HepG2 (cell line): ENCODE results near the gene PCBP4. TPM values are rescaled to one million over a fixed set of nuclear protein-coding genes. Genes with fewer than 3 reads are reported as not detected.

ENCODE experiments used
- ATAC-seq: fragments of 200-7000 bp; cut with Tn5 transposase; 3 replicates; pipeline ENCODE4 v1.9.1; 2020; ENCODE audit warnings: mild to moderate bottlenecking, moderate library complexity
- BruUV-seq: library from RNA; stranded (reverse); fragments of 400-500 nt; replicated peaks from 2 replicates; lab custom pipeline; 2021; lab: Mats Ljungman, UMichigan
- CTCF ChIA-PET: fragments of 300-600 bp; formaldehyde crosslinking; extraction: SDS; loops from one replicate; lab custom pipeline; 2021; ENCODE audit warnings: low total read pairs, inconsistent platforms, low intra/inter-chr PET ratio; lab: Yijun Ruan, JAX
- POLR2A ChIA-PET: fragments of 350-600 bp; sonication (Branson Sonifier 250); formaldehyde crosslinking; loops from one replicate; lab custom pipeline; 2020; ENCODE audit warnings: antibody characterized with exemption, inconsistent platforms; lab: Yijun Ruan, JAX
- DNase-seq: peaks from one replicate; pipeline ENCODE4 v3.0.0-alpha.2; 2015; ENCODE audit warnings: low spot score
- FAIRE-seq: peaks from 3 replicates; lab custom pipeline; 2011; peaks lifted over from hg19 to GRCh38; lab: Jason Lieb, UNC
- H2AFZ ChIP-seq: one replicate; pipeline ENCODE4 v1.6.1; 2011; ENCODE audit warnings: low read length, inconsistent platforms
- H3K27ac ChIP-seq: fragments of 300-600 bp; 3 replicates; pipeline ENCODE4 v1.8.0; 2011; ENCODE audit warnings: mixed run types, mild to moderate bottlenecking, mixed read lengths, low read length, inconsistent platforms; ENCODE audit not compliant: insufficient read depth; ENCODE audit errors: extremely low read length
- H3K27me3 ChIP-seq, 2 experiments: fragments of 200-600 bp in 1 of 2; 2 replicates in 1 of 2; 3 replicates in 1 of 2; pipeline versions ENCODE4 v1.6.0 to v1.8.0; 2011; ENCODE audit warnings: low read length in 2 of 2, mild to moderate bottlenecking in 2 of 2, moderate library complexity in 2 of 2, inconsistent platforms in 1 of 2; ENCODE audit not compliant: insufficient read depth in 2 of 2, control insufficient read depth in 1 of 2
- H3K36me3 ChIP-seq, 2 experiments: fragments of 200-600 bp in 1 of 2; replicated peaks in 1 of 2; 2 replicates in 1 of 2; 3 replicates in 1 of 2; pipeline versions ENCODE4 v1.5.1 to v1.8.0; 2011; ENCODE audit warnings: low read length in 2 of 2, inconsistent platforms in 1 of 2; ENCODE audit not compliant: insufficient read depth in 2 of 2, control insufficient read depth in 1 of 2
- H3K4me1 ChIP-seq: 2 replicates; pipeline ENCODE4 v1.5.1; 2012; ENCODE audit warnings: low read length, inconsistent platforms; ENCODE audit not compliant: insufficient read depth
- H3K4me2 ChIP-seq: 2 replicates; pipeline ENCODE4 v1.6.0; 2011; ENCODE audit warnings: low read depth, low read length, inconsistent platforms
- H3K4me3 ChIP-seq, 3 experiments: fragments of 200-600 bp in 1 of 3; sonication (generic), shearing (Covaris generic) in 1 of 3; replicated peaks in 1 of 3; 2 replicates each; pipeline ENCODE4 v1.5.1; 2011 to 2016; ENCODE audit warnings: low read length in 3 of 3, inconsistent platforms in 2 of 3, low read depth in 2 of 3, mild to moderate bottlenecking in 2 of 3, control low read depth in 1 of 3, mixed read lengths in 1 of 3; ENCODE audit not compliant: insufficient read depth in 1 of 3
- H3K79me2 ChIP-seq: one replicate; pipeline ENCODE4 v1.6.1; 2011; ENCODE audit warnings: low read length, inconsistent platforms; ENCODE audit not compliant: insufficient read depth
- H3K9ac ChIP-seq: 2 replicates; pipeline ENCODE4 v1.6.0; 2011; ENCODE audit warnings: mild to moderate bottlenecking, low read depth, low read length, inconsistent platforms; ENCODE audit not compliant: insufficient read depth
- H3K9me3 ChIP-seq: 2 replicates; pipeline ENCODE4 v1.5.1; 2012; ENCODE audit warnings: mild to moderate bottlenecking, low read length
- H4K20me1 ChIP-seq: 2 replicates; pipeline ENCODE4 v1.6.0; 2011; ENCODE audit warnings: inconsistent platforms, mild to moderate bottlenecking, low read length, moderate library complexity; ENCODE audit not compliant: insufficient read depth
- CHCHD3 ChIP-seq: sonication (generic); formaldehyde crosslinking; IDR thresholded peaks from 2 replicates; pipeline ENCODE4 v1.8.0; 2022; ENCODE audit warnings: mild to moderate bottlenecking, missing genetic modification reagents, moderate library complexity
- KDM4B ChIP-seq: sonication (generic); formaldehyde crosslinking; IDR thresholded peaks from 2 replicates; pipeline ENCODE4 v1.4.0; 2020; ENCODE audit warnings: missing genetic modification reagents
- MED8 ChIP-seq: sonication (generic); formaldehyde crosslinking; IDR thresholded peaks from 2 replicates; pipeline ENCODE4 v1.8.1; 2023; ENCODE audit warnings: mild to moderate bottlenecking, missing genetic modification reagents; ENCODE audit not compliant: insufficient replicate concordance
- NR3C1 ChIP-seq: sonication (generic); formaldehyde crosslinking; IDR thresholded peaks from 2 replicates; pipeline ENCODE4 v1.4.0; 2020; ENCODE audit warnings: missing genetic modification reagents
- PHF21A ChIP-seq: sonication (generic); formaldehyde crosslinking; IDR thresholded peaks from 2 replicates; pipeline ENCODE4 v1.5.0; 2020; ENCODE audit warnings: mild to moderate bottlenecking, missing genetic modification reagents
- PLRG1 ChIP-seq: fragments of 450-650 bp; conservative IDR thresholded peaks from 2 replicates; pipeline ENCODE4 v1.6.1; 2016
- SNAPC2 ChIP-seq: sonication (generic); formaldehyde crosslinking; IDR thresholded peaks from 2 replicates; pipeline ENCODE4 v1.8.1; 2022; ENCODE audit warnings: mild to moderate bottlenecking, missing genetic modification reagents
- SP4 ChIP-seq: sonication (generic); formaldehyde crosslinking; IDR thresholded peaks from 2 replicates; pipeline ENCODE4 v1.8.1; 2023; ENCODE audit warnings: mild to moderate bottlenecking, missing genetic modification reagents
- ZBTB38 ChIP-seq: sonication (generic); formaldehyde crosslinking; IDR thresholded peaks from 2 replicates; pipeline ENCODE4 v1.5.1; 2020; ENCODE audit warnings: mild to moderate bottlenecking, missing genetic modification reagents
- ZFP82 ChIP-seq: sonication (generic); formaldehyde crosslinking; IDR thresholded peaks from 2 replicates; pipeline ENCODE4 v1.5.1; 2020; ENCODE audit warnings: mild to moderate bottlenecking, missing genetic modification reagents, borderline replicate concordance
- ZNF20 ChIP-seq: sonication (generic); formaldehyde crosslinking; IDR thresholded peaks from 2 replicates; pipeline ENCODE4 v1.4.0; 2020; ENCODE audit warnings: mild to moderate bottlenecking, moderate library complexity, missing genetic modification reagents
- ZNF30 ChIP-seq: sonication (generic); formaldehyde crosslinking; IDR thresholded peaks from 2 replicates; pipeline ENCODE4 v1.5.0; 2020; ENCODE audit warnings: mild to moderate bottlenecking, missing genetic modification reagents
- ZNF335 ChIP-seq: sonication (generic); formaldehyde crosslinking; IDR thresholded peaks from 2 replicates; pipeline ENCODE4 v1.4.0; 2020; ENCODE audit warnings: missing genetic modification reagents
- ZNF383 ChIP-seq: sonication (generic); formaldehyde crosslinking; IDR thresholded peaks from 2 replicates; pipeline ENCODE4 v1.4.0; 2020; ENCODE audit warnings: missing genetic modification reagents, mild to moderate bottlenecking, borderline replicate concordance
- ZSCAN31 ChIP-seq: sonication (generic); formaldehyde crosslinking; IDR thresholded peaks from 2 replicates; pipeline ENCODE4 v1.5.0; 2020; ENCODE audit warnings: low read depth, mild to moderate bottlenecking, missing genetic modification reagents
- WGBS: methylation state at CpG from one replicate; pipeline ENCODE4 v1.1.6; 2017; ENCODE audit warnings: low lambda C conversion rate; 5-methylcytosine and 5-hydroxymethylcytosine counted together
- in situ Hi-C: cut with HindIII; loops from 2 replicates; pipeline ENCODE4 v1.10.0; 2017; ENCODE audit warnings: low pct_unique_long_range_greater_than_20kb; ENCODE audit not compliant: extremely low pct_ligation_motif_present
- intact Hi-C: fragments of 100-400 bp; cut with micrococcal nuclease; formaldehyde crosslinking; loops from one replicate; pipeline ENCODE4 v1.10.0; 2022; ENCODE audit not compliant: unreplicated experiment
- polyA plus RNA-seq, 8 experiments: library from polyadenylated mRNA; depleted of rRNA in 3 of 8; stranded (reverse) in 7 of 8; unstranded in 1 of 8; fragments of >200 nt; fragmentation: Illumina TruSeq in 4 of 8; extraction: Trizol in 4 of 8; gene quantifications; 2 replicates each; pipeline versions ENCODE4 v1.2.1 to v1.2.3, GENCODE V29; 2011 to 2016; ENCODE audit warnings: low read depth in 4 of 8, missing spikeins in 1 of 8, mixed read lengths in 1 of 8; ENCODE audit not compliant: insufficient read depth in 1 of 8
- total RNA-seq, 5 experiments: library from RNA; depleted of rRNA; stranded (reverse); fragments of >200 nt; fragmentation: Illumina TruSeq; extraction: Trizol; gene quantifications; 2 replicates each; pipeline ENCODE4 v1.2.3, GENCODE V29; 2016; ENCODE audit warnings: low read depth in 1 of 5
- TF ChIP-seq, protein P1 (sequence below): sonication (generic); formaldehyde crosslinking; IDR thresholded peaks from 2 replicates; pipeline ENCODE4 v1.5.1; 2020; ENCODE audit warnings: mild to moderate bottlenecking, moderate library complexity, missing genetic modification reagents
- TF ChIP-seq, protein P2 (sequence below): sonication (generic); formaldehyde crosslinking; IDR thresholded peaks from 2 replicates; pipeline ENCODE4 v1.8.1; 2023; ENCODE audit warnings: mild to moderate bottlenecking, inconsistent platforms, moderate library complexity, missing genetic modification reagents, borderline replicate concordance
- TF ChIP-seq, protein P3 (sequence below): sonication (generic); formaldehyde crosslinking; IDR thresholded peaks from 2 replicates; pipeline ENCODE4 v1.4.0; 2020; ENCODE audit warnings: mild to moderate bottlenecking, missing genetic modification reagents
- TF ChIP-seq, protein P4 (sequence below): sonication (generic); formaldehyde crosslinking; IDR thresholded peaks from 2 replicates; pipeline ENCODE4 v1.8.1; 2022; ENCODE audit warnings: low read depth, mild to moderate bottlenecking, missing genetic modification reagents

The PCBP4 gene
- total and polyA plus RNA-seq, 2 of the 13 experiments (the other 11 are each of a cell fraction or from before 2014, with no cell fraction given): 36.8 to 51.3 TPM

DNA sequence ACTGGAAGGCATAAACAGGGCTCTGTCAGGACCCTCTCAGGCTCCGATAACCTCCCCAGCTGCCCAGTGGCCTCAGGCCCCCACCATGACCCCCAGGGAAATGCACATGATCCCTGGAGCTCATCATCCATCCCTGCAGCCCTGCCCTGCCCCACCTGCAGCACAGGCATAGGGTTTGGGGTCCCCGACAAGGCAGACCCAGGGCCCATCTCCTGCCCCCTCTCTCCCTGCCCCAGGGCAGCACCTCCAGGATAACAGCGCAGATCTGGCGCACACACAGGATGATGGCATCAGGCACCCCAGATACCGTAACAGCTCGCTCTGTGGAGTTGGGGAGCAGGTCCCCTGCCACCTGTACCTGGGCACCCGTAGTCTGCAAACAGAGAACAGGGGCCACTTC, 7.6 kb downstream of the PCBP4 start:
- FAIRE-seq (no peak), ATAC-seq (no peak), DNase-seq (no peak)
- no peak for TF ChIP-seq ZFP82 (CRISPR knock-in tag)
- TF ChIP-seq NR3C1 (CRISPR knock-in tag): no peak
- TF ChIP-seq CHCHD3 (CRISPR knock-in tag): no peak
- TF ChIP-seq SNAPC2: no peak
- TF ChIP-seq ZSCAN31 (CRISPR knock-in tag): no peak
- no peak for TF ChIP-seq ZNF383 (CRISPR knock-in tag)
- TF ChIP-seq, protein P1, sequence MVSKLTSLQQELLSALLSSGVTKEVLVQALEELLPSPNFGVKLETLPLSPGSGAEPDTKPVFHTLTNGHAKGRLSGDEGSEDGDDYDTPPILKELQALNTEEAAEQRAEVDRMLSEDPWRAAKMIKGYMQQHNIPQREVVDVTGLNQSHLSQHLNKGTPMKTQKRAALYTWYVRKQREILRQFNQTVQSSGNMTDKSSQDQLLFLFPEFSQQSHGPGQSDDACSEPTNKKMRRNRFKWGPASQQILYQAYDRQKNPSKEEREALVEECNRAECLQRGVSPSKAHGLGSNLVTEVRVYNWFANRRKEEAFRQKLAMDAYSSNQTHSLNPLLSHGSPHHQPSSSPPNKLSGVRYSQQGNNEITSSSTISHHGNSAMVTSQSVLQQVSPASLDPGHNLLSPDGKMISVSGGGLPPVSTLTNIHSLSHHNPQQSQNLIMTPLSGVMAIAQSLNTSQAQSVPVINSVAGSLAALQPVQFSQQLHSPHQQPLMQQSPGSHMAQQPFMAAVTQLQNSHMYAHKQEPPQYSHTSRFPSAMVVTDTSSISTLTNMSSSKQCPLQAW (CRISPR knock-in tag): no peak
- TF ChIP-seq, protein P2, sequence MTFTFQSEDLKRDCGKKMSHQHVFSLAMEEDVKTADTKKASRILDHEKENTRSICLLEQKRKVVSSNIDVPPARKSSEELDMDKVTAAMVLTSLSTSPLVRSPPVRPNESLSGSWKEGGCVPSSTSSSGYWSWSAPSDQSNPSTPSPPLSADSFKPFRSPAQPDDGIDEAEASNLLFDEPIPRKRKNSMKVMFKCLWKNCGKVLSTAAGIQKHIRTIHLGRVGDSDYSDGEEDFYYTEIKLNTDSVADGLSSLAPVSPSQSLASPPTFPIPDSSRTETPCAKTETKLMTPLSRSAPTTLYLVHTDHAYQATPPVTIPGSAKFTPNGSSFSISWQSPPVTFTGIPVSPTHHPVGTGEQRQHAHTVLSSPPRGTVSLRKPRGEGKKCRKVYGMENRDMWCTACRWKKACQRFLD (CRISPR knock-in tag): no peak
- no peak for TF ChIP-seq PLRG1
- no peak for TF ChIP-seq PHF21A (CRISPR knock-in tag)
- no peak for TF ChIP-seq MED8 (CRISPR knock-in tag)
- TF ChIP-seq, protein P3, sequence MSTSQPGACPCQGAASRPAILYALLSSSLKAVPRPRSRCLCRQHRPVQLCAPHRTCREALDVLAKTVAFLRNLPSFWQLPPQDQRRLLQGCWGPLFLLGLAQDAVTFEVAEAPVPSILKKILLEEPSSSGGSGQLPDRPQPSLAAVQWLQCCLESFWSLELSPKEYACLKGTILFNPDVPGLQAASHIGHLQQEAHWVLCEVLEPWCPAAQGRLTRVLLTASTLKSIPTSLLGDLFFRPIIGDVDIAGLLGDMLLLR (CRISPR knock-in tag): no peak
- TF ChIP-seq, protein P4, sequence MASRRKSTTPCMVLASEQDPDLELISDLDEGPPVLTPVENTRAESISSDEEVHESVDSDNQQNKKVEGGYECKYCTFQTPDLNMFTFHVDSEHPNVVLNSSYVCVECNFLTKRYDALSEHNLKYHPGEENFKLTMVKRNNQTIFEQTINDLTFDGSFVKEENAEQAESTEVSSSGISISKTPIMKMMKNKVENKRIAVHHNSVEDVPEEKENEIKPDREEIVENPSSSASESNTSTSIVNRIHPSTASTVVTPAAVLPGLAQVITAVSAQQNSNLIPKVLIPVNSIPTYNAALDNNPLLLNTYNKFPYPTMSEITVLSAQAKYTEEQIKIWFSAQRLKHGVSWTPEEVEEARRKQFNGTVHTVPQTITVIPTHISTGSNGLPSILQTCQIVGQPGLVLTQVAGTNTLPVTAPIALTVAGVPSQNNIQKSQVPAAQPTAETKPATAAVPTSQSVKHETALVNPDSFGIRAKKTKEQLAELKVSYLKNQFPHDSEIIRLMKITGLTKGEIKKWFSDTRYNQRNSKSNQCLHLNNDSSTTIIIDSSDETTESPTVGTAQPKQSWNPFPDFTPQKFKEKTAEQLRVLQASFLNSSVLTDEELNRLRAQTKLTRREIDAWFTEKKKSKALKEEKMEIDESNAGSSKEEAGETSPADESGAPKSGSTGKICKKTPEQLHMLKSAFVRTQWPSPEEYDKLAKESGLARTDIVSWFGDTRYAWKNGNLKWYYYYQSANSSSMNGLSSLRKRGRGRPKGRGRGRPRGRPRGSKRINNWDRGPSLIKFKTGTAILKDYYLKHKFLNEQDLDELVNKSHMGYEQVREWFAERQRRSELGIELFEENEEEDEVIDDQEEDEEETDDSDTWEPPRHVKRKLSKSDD (CRISPR knock-in tag): no peak
- TF ChIP-seq ZNF30: no peak
- TF ChIP-seq SP4 (CRISPR knock-in tag): no peak
- TF ChIP-seq KDM4B (CRISPR knock-in tag): no peak
- no peak for TF ChIP-seq ZNF20 (CRISPR knock-in tag)
- TF ChIP-seq ZBTB38 (CRISPR knock-in tag): no peak
- no peak for TF ChIP-seq ZNF335 (CRISPR knock-in tag)
- H3K9me3 ChIP-seq: no peaks in the 10 kb centered on the region
- H3K4me2 ChIP-seq: no peak overlapping the region
- CTCF ChIA-PET: no interaction called here
- H3K79me2 ChIP-seq: no peaks in the 10 kb centered on the region
- H3K36me3 ChIP-seq: peaks cover 4 to 19% of the 10 kb centered on the region in 2 experiments; a peak in 4 of 5 replicates
- H4K20me1 ChIP-seq: no peaks in the 10 kb centered on the region
- BruUV-seq: no TSS peak
- no peak overlapping the region for H3K4me3 ChIP-seq
- H2AFZ ChIP-seq: no peak overlapping the region
- intact Hi-C loops (no loop called here), in situ Hi-C loops (no loop called here)
- H3K9ac ChIP-seq: no peak overlapping the region
- POLR2A ChIA-PET: no interaction called here
- no peaks in the 10 kb centered on the region for H3K27me3 ChIP-seq
- 100% methylated on average over 1 of the region's 7 CpGs for WGBS
- H3K27ac ChIP-seq: no peak overlapping the region
- H3K4me1 ChIP-seq: peaks cover 33% of the 10 kb centered on the region
